ENCODE results near the gene PARVB. TPM values are rescaled to one million over a fixed set of nuclear protein-coding genes. Genes with fewer than 3 reads are reported as not detected.

PARVB gene, protein sequence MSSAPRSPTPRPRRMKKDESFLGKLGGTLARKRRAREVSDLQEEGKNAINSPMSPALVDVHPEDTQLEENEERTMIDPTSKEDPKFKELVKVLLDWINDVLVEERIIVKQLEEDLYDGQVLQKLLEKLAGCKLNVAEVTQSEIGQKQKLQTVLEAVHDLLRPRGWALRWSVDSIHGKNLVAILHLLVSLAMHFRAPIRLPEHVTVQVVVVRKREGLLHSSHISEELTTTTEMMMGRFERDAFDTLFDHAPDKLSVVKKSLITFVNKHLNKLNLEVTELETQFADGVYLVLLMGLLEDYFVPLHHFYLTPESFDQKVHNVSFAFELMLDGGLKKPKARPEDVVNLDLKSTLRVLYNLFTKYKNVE
- 10.9 TPM for polyA plus RNA-seq
- long read RNA-seq, donor 1, full-length matches to known transcripts, result 2 of 2 reads
- long read RNA-seq, donor 1, partial matches to known transcripts, result 0 of 2 reads
- long read RNA-seq, donor 1, other reads (novel, unspliced or antisense), result 0 of 2 reads
- long read RNA-seq, donor 2, full-length matches to known transcripts, result 3 of 8 reads
- long read RNA-seq, donor 2, partial matches to known transcripts, result 0 of 8 reads
- long read RNA-seq, donor 2, other reads (novel, unspliced or antisense), result 5 of 8 reads
- long read RNA-seq, donor 3, full-length matches to known transcripts, result 5 of 5 reads
- long read RNA-seq, donor 3, partial matches to known transcripts, result 0 of 5 reads
- long read RNA-seq, donor 3, other reads (novel, unspliced or antisense), result 0 of 5 reads
- long read RNA-seq, donor 4, result 0 reads
- long read RNA-seq, donor 5, full-length matches to known transcripts, result 5 of 5 reads
- long read RNA-seq, donor 5, partial matches to known transcripts, result 0 of 5 reads
- long read RNA-seq, donor 5, other reads (novel, unspliced or antisense), result 0 of 5 reads
- long read RNA-seq, donor 6, full-length matches to known transcripts, result 5 of 11 reads
- long read RNA-seq, donor 6, partial matches to known transcripts, result 6 of 11 reads
- long read RNA-seq, donor 6, other reads (novel, unspliced or antisense), result 0 of 11 reads
- long read RNA-seq, donor 7, result 0 reads
- long read RNA-seq, donor 8, full-length matches to known transcripts, result 4 of 4 reads
- long read RNA-seq, donor 8, partial matches to known transcripts, result 0 of 4 reads
- long read RNA-seq, donor 8, other reads (novel, unspliced or antisense), result 0 of 4 reads
- long read RNA-seq, donor 9, full-length matches to known transcripts, result 1 of 1 reads
- long read RNA-seq, donor 9, partial matches to known transcripts, result 0 of 1 reads
- long read RNA-seq, donor 9, other reads (novel, unspliced or antisense), result 0 of 1 reads
- long read RNA-seq, donor 10, full-length matches to known transcripts, result 3 of 3 reads
- long read RNA-seq, donor 10, partial matches to known transcripts, result 0 of 3 reads
- long read RNA-seq, donor 10, other reads (novel, unspliced or antisense), result 0 of 3 reads
- long read RNA-seq, donor 11, full-length matches to known transcripts, result 2 of 2 reads
- long read RNA-seq, donor 11, partial matches to known transcripts, result 0 of 2 reads
- long read RNA-seq, donor 11, other reads (novel, unspliced or antisense), result 0 of 2 reads

DNA sequence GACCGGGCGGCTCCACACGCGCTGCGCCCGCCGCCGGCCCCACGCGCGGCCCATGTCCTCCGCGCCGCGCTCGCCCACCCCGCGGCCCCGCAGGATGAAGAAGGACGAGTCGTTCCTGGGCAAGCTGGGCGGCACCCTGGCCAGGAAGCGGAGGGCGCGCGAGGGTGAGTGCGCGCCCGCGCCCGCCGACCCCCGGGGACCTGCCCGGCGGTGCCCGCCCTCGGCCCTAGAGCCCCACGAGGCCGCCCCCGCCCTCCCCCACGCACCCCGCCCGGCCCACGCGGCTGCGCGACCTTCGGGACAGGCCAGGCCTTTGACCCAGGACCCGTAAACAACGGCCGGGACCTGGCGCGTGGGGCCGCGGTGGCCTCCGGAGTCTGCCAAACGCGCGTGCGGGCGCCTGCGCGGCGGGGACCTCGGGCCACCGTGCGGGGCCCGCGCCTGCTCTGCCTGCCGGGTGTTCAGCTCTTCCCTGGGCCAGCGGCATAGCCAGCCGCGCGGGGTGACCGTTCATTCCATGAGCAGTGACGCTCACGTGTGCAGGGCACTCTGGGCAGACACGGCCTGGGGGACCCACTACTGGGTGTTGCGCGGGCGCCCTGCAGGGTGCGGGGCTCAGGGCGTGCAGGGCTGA is at the start of gene PARVB:
PARVB (plus strand) TSS at position 15 of the 634 bp plus-strand sequence; CDS start at position 53, 38 bp downstream.
- Histone ChIP-seq H3K4me1 (ENCODE audit: control insufficient read depth, insufficient read depth, low read length) (peaks cover 6% of the 10 kb centered on the region), H3K9me3 (ENCODE audit: control insufficient read depth, low read depth, low read length) (no peaks in the 10 kb centered on the region), H3K27ac (ENCODE audit: low read length) (no peak within 1 kb of the TSS), H3K27me3 (ENCODE audit: control insufficient read depth, insufficient read depth, low read length) (no peaks in the 10 kb centered on the region), H3K36me3 (ENCODE audit: control insufficient read depth, insufficient read depth, low read length) (no peaks in the 10 kb centered on the region), H3K4me3 (ENCODE audit: low read length) (peak within 1 kb of the TSS; percentile 46)
- DNase-seq, result peak in 1 of 2 donors; percentile 48
- no CpG with 5 or more reads among the region's 83 CpGs for WGBS (ENCODE audit: insufficient coverage, low lambda C conversion rate)

DNA sequence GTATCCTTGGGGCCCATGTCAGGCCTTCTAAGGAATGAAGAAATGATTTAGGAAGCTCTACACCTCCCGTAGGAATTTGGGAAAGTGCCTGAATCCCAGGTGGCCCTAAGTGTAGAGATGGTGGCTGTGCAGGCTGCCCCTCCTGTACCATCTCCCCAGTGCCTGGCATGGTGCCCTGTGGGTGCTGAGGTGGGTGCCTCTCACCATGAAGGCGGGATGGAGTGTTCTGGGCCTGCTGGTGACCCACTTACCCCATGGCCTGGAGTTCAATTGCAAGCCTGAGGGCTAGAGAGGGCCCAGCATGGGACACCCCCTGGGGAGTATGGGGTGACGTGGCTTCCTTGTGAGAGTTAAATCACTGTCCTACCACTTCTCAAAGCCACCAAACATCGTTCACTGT is 49.1 kb upstream of the PARVB start:
- Histone ChIP-seq H3K9me3 (ENCODE audit: control insufficient read depth, low read depth, low read length) (no peaks in the 10 kb centered on the region), H3K36me3 (ENCODE audit: control insufficient read depth, insufficient read depth, low read length) (peaks cover 82% of the 10 kb centered on the region), H3K4me3 (ENCODE audit: low read length) (no peak overlapping the region), H3K4me1 (ENCODE audit: control insufficient read depth, insufficient read depth, low read length) (no peaks in the 10 kb centered on the region), H3K27ac (ENCODE audit: low read length) (no peak overlapping the region), H3K27me3 (ENCODE audit: control insufficient read depth, insufficient read depth, low read length) (no peaks in the 10 kb centered on the region)
- no peak for DNase-seq
- no CpG with 5 or more reads among the region's 4 CpGs for WGBS (ENCODE audit: insufficient coverage, low lambda C conversion rate)

DNA sequence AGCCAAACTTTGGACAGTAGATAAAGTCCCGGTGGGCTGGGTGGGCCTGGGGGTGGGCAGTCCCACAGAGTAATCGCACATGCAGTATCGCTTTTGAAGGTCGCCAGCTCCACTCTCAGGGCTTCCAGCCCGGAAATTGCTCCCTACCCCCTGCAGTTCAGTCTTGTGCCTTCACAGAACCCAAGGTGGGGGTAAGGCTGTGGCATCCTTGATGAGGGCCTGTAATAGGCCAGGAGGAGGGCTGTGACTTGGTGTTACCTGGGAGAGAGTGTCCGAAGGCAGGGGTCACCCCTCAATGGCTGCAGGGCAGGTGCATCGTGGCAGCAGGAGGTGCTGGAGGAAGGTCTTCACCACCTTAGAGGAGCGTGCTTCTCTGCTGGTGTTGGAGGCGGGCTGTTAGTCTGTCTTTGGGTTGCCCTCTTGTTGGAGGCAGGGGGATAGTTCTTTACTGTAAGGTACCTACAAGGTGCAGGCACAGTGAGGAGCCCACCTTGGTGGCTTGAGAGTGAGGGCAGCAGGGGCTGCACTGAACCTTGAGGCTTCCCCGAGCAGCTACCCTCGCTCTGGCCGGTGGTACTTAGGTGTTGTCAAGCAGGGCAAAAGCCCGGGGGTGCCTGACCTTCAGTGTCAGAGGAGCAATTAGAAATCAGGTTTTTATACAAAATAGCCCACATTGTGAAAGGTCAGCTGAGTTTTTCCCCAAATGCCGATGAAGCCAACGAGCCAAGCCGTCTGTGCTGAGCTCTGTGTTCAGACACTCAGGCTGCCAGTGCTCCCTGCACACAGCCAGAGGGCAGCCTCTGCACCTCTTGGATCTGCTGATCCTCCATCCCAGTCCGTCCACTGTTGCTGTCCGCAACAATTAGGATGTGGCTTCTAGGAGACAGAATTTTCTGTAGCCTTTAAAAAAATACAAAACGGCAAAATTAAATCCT is 47.0 kb upstream of the PARVB start:
- H3K36me3 ChIP-seq (ENCODE audit: control insufficient read depth, insufficient read depth, low read length), result peaks cover 85% of the 10 kb centered on the region
- no peaks in the 10 kb centered on the region for H3K9me3 ChIP-seq (ENCODE audit: control insufficient read depth, low read depth, low read length)
- WGBS (ENCODE audit: insufficient coverage, low lambda C conversion rate), result no CpG with 5 or more reads among the region's 19 CpGs

DNA sequence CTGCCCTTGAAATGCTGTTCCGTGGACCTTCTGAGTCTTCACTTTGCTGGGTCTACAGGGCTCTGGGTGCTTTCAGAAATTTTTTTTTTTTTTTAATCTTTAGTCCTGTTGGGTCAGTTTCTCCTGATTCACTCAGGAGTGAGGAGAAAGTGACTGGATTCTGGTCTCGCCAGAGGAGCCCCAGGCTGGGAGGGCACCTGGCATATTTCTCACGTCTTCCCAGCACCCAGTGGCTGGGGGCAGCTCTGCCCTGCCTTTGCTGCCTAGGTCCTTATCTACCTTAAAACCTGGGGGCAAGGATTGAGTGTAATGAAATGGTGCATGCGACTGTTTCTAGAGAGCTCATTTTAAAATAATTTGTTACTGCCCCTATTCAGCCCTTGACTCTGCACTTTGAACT is 45.5 kb upstream of the PARVB start:
- no peaks in the 10 kb centered on the region for H3K27me3 ChIP-seq (ENCODE audit: control insufficient read depth, insufficient read depth, low read length)
- H3K36me3 ChIP-seq (ENCODE audit: control insufficient read depth, insufficient read depth, low read length), result peaks cover 81% of the 10 kb centered on the region
- 100% methylated on average over 1 of the region's 4 CpGs for WGBS (ENCODE audit: insufficient coverage, low lambda C conversion rate)
- no peaks in the 10 kb centered on the region for H3K4me1 ChIP-seq (ENCODE audit: control insufficient read depth, insufficient read depth, low read length)
- H3K4me3 ChIP-seq (ENCODE audit: low read length), result no peak overlapping the region
- no peak for DNase-seq
- H3K27ac ChIP-seq (ENCODE audit: low read length), result no peak overlapping the region
- H3K9me3 ChIP-seq (ENCODE audit: control insufficient read depth, low read depth, low read length), result no peaks in the 10 kb centered on the region

More for the DNA sequence above, 47.0 kb upstream of the PARVB start:
- no peak overlapping the region for H3K4me3 ChIP-seq (ENCODE audit: low read length)
- no peaks in the 10 kb centered on the region for H3K4me1 ChIP-seq (ENCODE audit: control insufficient read depth, insufficient read depth, low read length)
- no peak overlapping the region for H3K27ac ChIP-seq (ENCODE audit: low read length)
- no peaks in the 10 kb centered on the region for H3K27me3 ChIP-seq (ENCODE audit: control insufficient read depth, insufficient read depth, low read length)
- DNase-seq, result no peak

DNA sequence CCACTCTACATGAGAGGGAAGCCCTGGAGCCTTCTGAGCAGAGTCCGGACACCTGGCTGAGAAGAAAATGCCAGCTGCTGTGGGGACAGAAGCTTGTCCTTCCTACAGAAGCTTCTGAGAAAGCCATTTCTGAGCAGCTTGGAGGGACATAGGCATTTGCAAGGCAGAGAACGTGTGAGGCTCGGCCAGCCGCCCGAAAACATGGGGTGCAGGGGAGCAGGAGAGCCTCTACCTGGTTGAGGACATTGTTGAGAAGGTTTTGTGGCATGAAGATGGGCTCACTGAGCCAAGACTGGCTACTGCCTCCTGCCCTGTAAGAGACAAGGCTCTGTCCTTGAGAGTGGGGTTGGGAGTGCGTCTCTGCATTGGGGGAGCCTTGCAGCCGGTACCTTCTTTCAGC is 43.5 kb upstream of the PARVB start:
- Histone ChIP-seq H3K4me1 (ENCODE audit: control insufficient read depth, insufficient read depth, low read length) (no peaks in the 10 kb centered on the region), H3K27ac (ENCODE audit: low read length) (no peak overlapping the region), H3K4me3 (ENCODE audit: low read length) (no peak overlapping the region), H3K9me3 (ENCODE audit: control insufficient read depth, low read depth, low read length) (no peaks in the 10 kb centered on the region), H3K27me3 (ENCODE audit: control insufficient read depth, insufficient read depth, low read length) (no peaks in the 10 kb centered on the region), H3K36me3 (ENCODE audit: control insufficient read depth, insufficient read depth, low read length) (peaks cover 75% of the 10 kb centered on the region)
- no CpG with 5 or more reads among the region's 7 CpGs for WGBS (ENCODE audit: insufficient coverage, low lambda C conversion rate)
- no peak for DNase-seq

DNA sequence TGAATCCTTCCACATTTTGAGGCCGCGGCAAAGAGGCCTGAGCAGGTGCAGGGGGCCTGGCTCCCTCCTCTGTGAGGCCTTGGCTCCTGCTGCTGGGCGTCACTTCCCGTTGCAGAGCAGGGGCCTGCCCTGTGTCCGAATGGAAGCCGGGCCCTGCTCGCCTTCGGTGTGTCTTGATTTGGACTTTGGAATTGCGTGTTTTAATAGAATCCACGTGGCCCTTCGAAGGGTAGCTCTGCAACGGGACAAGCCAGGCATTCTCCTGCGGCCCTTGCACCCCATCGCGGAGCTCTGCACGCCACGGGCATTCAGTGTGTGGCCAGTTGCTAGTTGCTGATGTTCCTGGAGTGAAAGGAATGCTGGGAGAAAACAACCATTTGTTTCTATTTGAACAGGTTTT is 43.1 kb upstream of the PARVB start:
- Histone ChIP-seq H3K27ac (ENCODE audit: low read length) (no peak overlapping the region), H3K9me3 (ENCODE audit: control insufficient read depth, low read depth, low read length) (no peaks in the 10 kb centered on the region), H3K4me1 (ENCODE audit: control insufficient read depth, insufficient read depth, low read length) (no peaks in the 10 kb centered on the region), H3K27me3 (ENCODE audit: control insufficient read depth, insufficient read depth, low read length) (no peaks in the 10 kb centered on the region), H3K4me3 (ENCODE audit: low read length) (no peak overlapping the region), H3K36me3 (ENCODE audit: control insufficient read depth, insufficient read depth, low read length) (peaks cover 73% of the 10 kb centered on the region)
- DNase-seq, result no peak
- WGBS (ENCODE audit: insufficient coverage, low lambda C conversion rate), result no CpG with 5 or more reads among the region's 17 CpGs

DNA sequence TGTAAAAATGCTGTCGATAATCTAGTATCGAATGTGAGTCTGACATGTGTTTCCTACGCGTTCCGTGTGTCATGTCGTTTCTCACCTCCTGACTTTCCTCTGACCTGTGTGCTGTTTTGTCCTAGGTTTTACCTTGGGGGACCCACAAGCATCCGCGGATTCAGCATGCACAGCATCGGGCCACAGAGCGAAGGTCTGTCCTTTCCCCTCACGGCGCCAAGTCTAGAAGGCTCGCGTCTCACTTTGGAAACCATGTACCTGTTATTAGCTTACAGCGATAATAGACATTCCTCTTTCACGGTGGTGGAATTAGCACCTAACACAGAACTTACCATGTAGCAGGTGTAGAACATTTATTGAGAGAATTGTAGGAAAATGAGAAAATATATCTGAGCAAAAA is 40.3 kb upstream of the PARVB start:
- Histone ChIP-seq H3K9me3 (ENCODE audit: control insufficient read depth, low read depth, low read length) (no peaks in the 10 kb centered on the region), H3K36me3 (ENCODE audit: control insufficient read depth, insufficient read depth, low read length) (peaks cover 55% of the 10 kb centered on the region), H3K4me3 (ENCODE audit: low read length) (no peak overlapping the region), H3K4me1 (ENCODE audit: control insufficient read depth, insufficient read depth, low read length) (no peaks in the 10 kb centered on the region), H3K27me3 (ENCODE audit: control insufficient read depth, insufficient read depth, low read length) (no peaks in the 10 kb centered on the region), H3K27ac (ENCODE audit: low read length) (no peak overlapping the region)
- no peak for DNase-seq
- WGBS (ENCODE audit: insufficient coverage, low lambda C conversion rate), result 100% methylated on average over 4 of the region's 16 CpGs

DNA sequence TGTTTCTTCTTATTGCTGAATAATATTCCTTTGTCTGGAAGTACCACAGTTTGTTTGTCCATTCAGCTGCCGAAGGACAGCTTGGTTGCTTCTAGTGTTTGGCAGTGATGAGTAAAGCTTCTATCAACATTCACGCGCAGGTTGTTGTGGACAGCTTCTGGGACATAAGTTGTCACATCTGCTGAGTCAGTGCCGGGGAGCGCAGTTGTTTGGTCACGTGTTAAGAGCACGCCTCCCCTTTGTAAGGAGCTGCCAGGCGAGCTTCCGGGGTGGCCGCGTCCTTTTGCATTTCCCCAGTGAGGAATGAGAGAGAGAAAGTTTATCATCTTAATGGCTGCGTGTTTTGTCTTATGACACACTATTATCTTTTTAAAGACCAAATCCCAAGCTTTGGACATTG is 38.6 kb upstream of the PARVB start:
- no peaks in the 10 kb centered on the region for H3K9me3 ChIP-seq (ENCODE audit: control insufficient read depth, low read depth, low read length)
- no peak overlapping the region for H3K4me3 ChIP-seq (ENCODE audit: low read length)
- H3K36me3 ChIP-seq (ENCODE audit: control insufficient read depth, insufficient read depth, low read length), result peaks cover 55% of the 10 kb centered on the region
- WGBS (ENCODE audit: insufficient coverage, low lambda C conversion rate), result 91% methylated on average over 1 of the region's 12 CpGs
- no peaks in the 10 kb centered on the region for H3K4me1 ChIP-seq (ENCODE audit: control insufficient read depth, insufficient read depth, low read length)
- no peaks in the 10 kb centered on the region for H3K27me3 ChIP-seq (ENCODE audit: control insufficient read depth, insufficient read depth, low read length)
- no peak for DNase-seq
- no peak overlapping the region for H3K27ac ChIP-seq (ENCODE audit: low read length)

All from large intestine (tissue), 12 donors.